Measurements from ENCODE around the gene IMPACT. TPM values are rescaled to one million over a fixed set of nuclear protein-coding genes. Genes with fewer than 3 reads are reported as not detected.

IMPACT gene
- total RNA-seq, 1 experiment from 2014 or later, result 48.8 TPM

DNA sequence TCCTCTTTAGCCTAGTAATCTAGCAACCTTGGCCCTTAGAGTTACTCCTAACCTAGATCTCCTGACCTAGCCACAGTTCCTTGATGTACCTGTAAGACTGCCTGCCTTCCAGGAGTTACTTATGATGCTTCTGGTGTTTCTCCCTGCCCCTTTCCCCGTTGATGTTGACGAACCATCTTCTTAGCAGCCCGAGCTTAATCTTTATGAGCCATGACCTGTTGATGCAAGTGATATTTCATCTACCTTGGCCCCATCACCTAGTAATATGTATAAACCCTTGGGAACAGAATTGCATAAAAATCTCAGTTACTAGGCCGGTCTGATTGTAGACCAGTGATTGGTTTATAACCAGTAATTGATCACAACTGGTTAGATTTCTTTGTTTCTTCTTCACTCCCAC lies 2.7 kb downstream of the IMPACT start (continued):
- TF ChIP-seq, protein P1, sequence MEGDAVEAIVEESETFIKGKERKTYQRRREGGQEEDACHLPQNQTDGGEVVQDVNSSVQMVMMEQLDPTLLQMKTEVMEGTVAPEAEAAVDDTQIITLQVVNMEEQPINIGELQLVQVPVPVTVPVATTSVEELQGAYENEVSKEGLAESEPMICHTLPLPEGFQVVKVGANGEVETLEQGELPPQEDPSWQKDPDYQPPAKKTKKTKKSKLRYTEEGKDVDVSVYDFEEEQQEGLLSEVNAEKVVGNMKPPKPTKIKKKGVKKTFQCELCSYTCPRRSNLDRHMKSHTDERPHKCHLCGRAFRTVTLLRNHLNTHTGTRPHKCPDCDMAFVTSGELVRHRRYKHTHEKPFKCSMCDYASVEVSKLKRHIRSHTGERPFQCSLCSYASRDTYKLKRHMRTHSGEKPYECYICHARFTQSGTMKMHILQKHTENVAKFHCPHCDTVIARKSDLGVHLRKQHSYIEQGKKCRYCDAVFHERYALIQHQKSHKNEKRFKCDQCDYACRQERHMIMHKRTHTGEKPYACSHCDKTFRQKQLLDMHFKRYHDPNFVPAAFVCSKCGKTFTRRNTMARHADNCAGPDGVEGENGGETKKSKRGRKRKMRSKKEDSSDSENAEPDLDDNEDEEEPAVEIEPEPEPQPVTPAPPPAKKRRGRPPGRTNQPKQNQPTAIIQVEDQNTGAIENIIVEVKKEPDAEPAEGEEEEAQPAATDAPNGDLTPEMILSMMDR (IDR thresholded peaks at IDR 0.05), result no peak
- no peak for TF ChIP-seq SOX15 (CRISPR knock-in tag; IDR thresholded peaks at IDR 0.05)
- TF ChIP-seq FOXP1 (CRISPR knock-in tag; IDR thresholded peaks at IDR 0.05; ENCODE audit: borderline replicate concordance), result no peak

DNA sequence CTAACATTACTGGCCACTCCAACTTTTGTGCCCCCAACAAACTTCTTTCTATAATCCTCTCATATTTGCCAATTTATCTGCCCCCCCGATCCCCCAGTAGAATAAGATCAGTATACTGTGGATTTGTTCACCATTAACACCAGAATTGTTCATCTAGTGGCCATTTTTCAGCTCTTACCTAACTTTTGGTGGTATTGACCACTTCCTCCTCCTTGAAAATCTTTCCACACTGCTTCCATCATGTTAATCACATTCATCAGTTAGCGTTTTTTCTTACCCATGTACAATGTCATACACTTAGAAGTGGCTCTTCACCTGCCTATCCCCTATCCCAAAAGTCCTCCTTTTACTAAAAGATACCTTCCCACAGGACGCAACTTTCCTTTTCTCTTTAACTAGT lies 6.1 kb downstream of the IMPACT start:
- Mint-ChIP-seq H3K27me3 (ENCODE audit: low read depth) (no peaks in the 10 kb centered on the region), H3K9me3 (no peaks in the 10 kb centered on the region), H3K27ac (peak overlapping the region; percentile 32; the same call in 1 of the 2 replicates), H3K4me3 (no peak overlapping the region), H3K4me1 (peaks cover 12% of the 10 kb centered on the region), H3K36me3 (peaks cover 30% of the 10 kb centered on the region)
- ChIA-PET CTCF (interaction anchor here (0.7 kb wide), 1 partner anchor 294 kb away, joined by 3 read pairs; the partner anchor contains the start of gene CABYR), POLR2A (no interaction called here)
- TF ChIP-seq SOX15 (CRISPR knock-in tag; IDR thresholded peaks at IDR 0.05), result no peak
- no peak for TF ChIP-seq GABPB1 (CRISPR knock-in tag; IDR thresholded peaks at IDR 0.05)
- TF ChIP-seq, protein P2, sequence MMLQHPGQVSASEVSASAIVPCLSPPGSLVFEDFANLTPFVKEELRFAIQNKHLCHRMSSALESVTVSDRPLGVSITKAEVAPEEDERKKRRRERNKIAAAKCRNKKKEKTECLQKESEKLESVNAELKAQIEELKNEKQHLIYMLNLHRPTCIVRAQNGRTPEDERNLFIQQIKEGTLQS (CRISPR knock-in tag; conservative IDR thresholded peaks at IDR 0.05), result no peak
- TF ChIP-seq, protein P3, sequence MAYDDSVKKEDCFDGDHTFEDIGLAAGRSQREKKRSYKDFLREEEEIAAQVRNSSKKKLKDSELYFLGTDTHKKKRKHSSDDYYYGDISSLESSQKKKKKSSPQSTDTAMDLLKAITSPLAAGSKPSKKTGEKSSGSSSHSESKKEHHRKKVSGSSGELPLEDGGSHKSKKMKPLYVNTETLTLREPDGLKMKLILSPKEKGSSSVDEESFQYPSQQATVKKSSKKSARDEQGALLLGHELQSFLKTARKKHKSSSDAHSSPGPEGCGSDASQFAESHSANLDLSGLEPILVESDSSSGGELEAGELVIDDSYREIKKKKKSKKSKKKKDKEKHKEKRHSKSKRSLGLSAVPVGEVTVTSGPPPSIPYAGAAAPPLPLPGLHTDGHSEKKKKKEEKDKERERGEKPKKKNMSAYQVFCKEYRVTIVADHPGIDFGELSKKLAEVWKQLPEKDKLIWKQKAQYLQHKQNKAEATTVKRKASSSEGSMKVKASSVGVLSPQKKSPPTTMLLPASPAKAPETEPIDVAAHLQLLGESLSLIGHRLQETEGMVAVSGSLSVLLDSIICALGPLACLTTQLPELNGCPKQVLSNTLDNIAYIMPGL (CRISPR knock-in tag; IDR thresholded peaks at IDR 0.05), result no peak
- TF ChIP-seq ZNF232 (CRISPR knock-in tag; IDR thresholded peaks at IDR 0.05), result no peak
- TF ChIP-seq, protein P4, sequence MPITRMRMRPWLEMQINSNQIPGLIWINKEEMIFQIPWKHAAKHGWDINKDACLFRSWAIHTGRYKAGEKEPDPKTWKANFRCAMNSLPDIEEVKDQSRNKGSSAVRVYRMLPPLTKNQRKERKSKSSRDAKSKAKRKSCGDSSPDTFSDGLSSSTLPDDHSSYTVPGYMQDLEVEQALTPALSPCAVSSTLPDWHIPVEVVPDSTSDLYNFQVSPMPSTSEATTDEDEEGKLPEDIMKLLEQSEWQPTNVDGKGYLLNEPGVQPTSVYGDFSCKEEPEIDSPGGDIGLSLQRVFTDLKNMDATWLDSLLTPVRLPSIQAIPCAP (CRISPR knock-in tag; IDR thresholded peaks at IDR 0.05), result no peak
- TF ChIP-seq FOXJ3 (CRISPR knock-in tag; IDR thresholded peaks at IDR 0.05; ENCODE audit: borderline replicate concordance), result no peak
- TF ChIP-seq NFE2L1 (CRISPR knock-in tag; IDR thresholded peaks at IDR 0.05), result no peak
- TF ChIP-seq ZNF121 (CRISPR knock-in tag; IDR thresholded peaks at IDR 0.05), result no peak
- DNase-seq (ENCODE audit: low spot score) (no peak), ATAC-seq (no peak)

DNA sequence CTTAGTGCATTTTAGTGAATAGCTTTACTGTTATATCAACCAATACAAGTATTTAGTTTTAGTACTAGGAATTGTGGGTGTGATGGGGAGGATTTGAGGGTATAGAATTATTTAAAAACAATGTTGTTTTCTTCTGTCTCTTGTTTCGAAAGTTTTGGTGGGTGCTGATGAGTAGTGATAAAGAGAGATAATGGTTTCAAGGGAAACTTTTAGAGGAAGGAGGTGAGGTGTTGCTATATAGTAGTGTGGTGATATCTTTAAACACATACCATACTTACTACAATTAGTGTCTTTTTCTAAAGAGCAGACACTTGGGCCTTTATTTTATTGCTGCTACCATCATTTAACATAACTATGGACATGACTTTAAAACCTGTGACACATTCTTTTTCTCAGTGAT lies 10.5 kb downstream of the IMPACT start:
- Mint-ChIP-seq H3K27me3 (ENCODE audit: low read depth) (no peaks in the 10 kb centered on the region), H3K4me3 (no peak overlapping the region), H3K9me3 (no peaks in the 10 kb centered on the region), H3K4me1 (no peaks in the 10 kb centered on the region), H3K27ac (no peak overlapping the region), H3K36me3 (peaks cover 52% of the 10 kb centered on the region)
- TF ChIP-seq NR2C2 (CRISPR knock-in tag; IDR thresholded peaks at IDR 0.05) (no peak), CBFB (CRISPR knock-in tag; IDR thresholded peaks at IDR 0.05; ENCODE audit: low read depth) (no peak), MXD4 (CRISPR knock-in tag; IDR thresholded peaks at IDR 0.05; ENCODE audit: borderline replicate concordance) (no peak), KAT7 (CRISPR knock-in tag; IDR thresholded peaks at IDR 0.05; ENCODE audit: borderline replicate concordance) (no peak), OVOL2 (CRISPR knock-in tag; IDR thresholded peaks at IDR 0.05; ENCODE audit: borderline replicate concordance) (no peak), EMX1 (CRISPR knock-in tag; IDR thresholded peaks at IDR 0.05) (no peak), ZNF416 (CRISPR knock-in tag; IDR thresholded peaks at IDR 0.05) (no peak), GTF2I (CRISPR knock-in tag; conservative IDR thresholded peaks at IDR 0.05) (no peak)
- TF ChIP-seq, protein P5, sequence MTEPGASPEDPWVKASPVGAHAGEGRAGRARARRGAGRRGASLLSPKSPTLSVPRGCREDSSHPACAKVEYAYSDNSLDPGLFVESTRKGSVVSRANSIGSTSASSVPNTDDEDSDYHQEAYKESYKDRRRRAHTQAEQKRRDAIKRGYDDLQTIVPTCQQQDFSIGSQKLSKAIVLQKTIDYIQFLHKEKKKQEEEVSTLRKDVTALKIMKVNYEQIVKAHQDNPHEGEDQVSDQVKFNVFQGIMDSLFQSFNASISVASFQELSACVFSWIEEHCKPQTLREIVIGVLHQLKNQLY (CRISPR knock-in tag; IDR thresholded peaks at IDR 0.05), result no peak
- TF ChIP-seq, protein P6, sequence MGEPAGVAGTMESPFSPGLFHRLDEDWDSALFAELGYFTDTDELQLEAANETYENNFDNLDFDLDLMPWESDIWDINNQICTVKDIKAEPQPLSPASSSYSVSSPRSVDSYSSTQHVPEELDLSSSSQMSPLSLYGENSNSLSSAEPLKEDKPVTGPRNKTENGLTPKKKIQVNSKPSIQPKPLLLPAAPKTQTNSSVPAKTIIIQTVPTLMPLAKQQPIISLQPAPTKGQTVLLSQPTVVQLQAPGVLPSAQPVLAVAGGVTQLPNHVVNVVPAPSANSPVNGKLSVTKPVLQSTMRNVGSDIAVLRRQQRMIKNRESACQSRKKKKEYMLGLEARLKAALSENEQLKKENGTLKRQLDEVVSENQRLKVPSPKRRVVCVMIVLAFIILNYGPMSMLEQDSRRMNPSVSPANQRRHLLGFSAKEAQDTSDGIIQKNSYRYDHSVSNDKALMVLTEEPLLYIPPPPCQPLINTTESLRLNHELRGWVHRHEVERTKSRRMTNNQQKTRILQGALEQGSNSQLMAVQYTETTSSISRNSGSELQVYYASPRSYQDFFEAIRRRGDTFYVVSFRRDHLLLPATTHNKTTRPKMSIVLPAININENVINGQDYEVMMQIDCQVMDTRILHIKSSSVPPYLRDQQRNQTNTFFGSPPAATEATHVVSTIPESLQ (CRISPR knock-in tag; IDR thresholded peaks at IDR 0.05), result no peak
- ATAC-seq (no peak), DNase-seq (ENCODE audit: low spot score) (no peak)
- ChIA-PET POLR2A (no interaction called here), CTCF (interaction anchor here (1.2 to 1.4 kb wide), 2 partner anchors 10 to 52 kb away, joined by 3 to 6 read pairs; no protein-coding TSS in a partner anchor)

Data from WTC11 (cell line).